WTC11 (cell line): ENCODE results near the gene SHROOM2. TPM values are rescaled to one million over a fixed set of nuclear protein-coding genes. Genes with fewer than 3 reads are reported as not detected.

Source experiments
- ATAC-seq: fragments of 200-7000 bp; cut with Tn5 transposase; 2 replicates; pipeline ENCODE4 v1.10.0; 2021; ENCODE audit warnings: mild to moderate bottlenecking, moderate library complexity
- CTCF ChIA-PET: fragments of 300-600 bp; sonication (Branson Sonifier 250); formaldehyde crosslinking; loops from one replicate; lab custom pipeline; 2021; ENCODE audit warnings: antibody characterized with exemption; lab: Charles Lee
- POLR2A ChIA-PET: fragments of 350-600 bp; sonication (Branson Sonifier 250); formaldehyde crosslinking; loops from one replicate; lab custom pipeline; 2021; ENCODE audit warnings: antibody characterized with exemption; lab: Charles Lee
- DNase-seq: peaks from one replicate; pipeline ENCODE4 v3.0.0; 2021; ENCODE audit warnings: low spot score
- H3K27ac Mint-ChIP-seq: 2 replicates; pipeline ENCODE4 v1.8.0; 2021; ENCODE audit warnings: mixed read lengths
- H3K27me3 Mint-ChIP-seq: 2 replicates; pipeline ENCODE4 v1.8.0; 2021; ENCODE audit warnings: low read depth, mild to moderate bottlenecking, moderate library complexity, mixed read lengths
- H3K36me3 Mint-ChIP-seq: 2 replicates; pipeline ENCODE4 v1.8.0; 2021; ENCODE audit warnings: mixed read lengths
- H3K4me1 Mint-ChIP-seq: 2 replicates; pipeline ENCODE4 v1.8.0; 2022; ENCODE audit warnings: mixed read lengths
- H3K4me3 Mint-ChIP-seq: 2 replicates; pipeline ENCODE4 v1.8.0; 2021; ENCODE audit warnings: mild to moderate bottlenecking, moderate library complexity, mixed read lengths
- H3K9me3 Mint-ChIP-seq: 2 replicates; pipeline ENCODE4 v1.8.0; 2021; ENCODE audit warnings: mixed read lengths
- ERG ChIP-seq: fragments of 250-450 bp; sonication (Bioruptor Pico); IDR thresholded peaks from 2 replicates; pipeline ENCODE4 v1.8.0; 2021; ENCODE audit warnings: mild to moderate bottlenecking
- GRHL2 ChIP-seq: fragments of 250-450 bp; sonication (Bioruptor Pico); IDR thresholded peaks from 2 replicates; pipeline ENCODE4 v1.8.0; 2022; ENCODE audit warnings: mild to moderate bottlenecking, moderate library complexity; ENCODE audit not compliant: insufficient replicate concordance, severe bottlenecking
- IRF2 ChIP-seq: sonication (generic); formaldehyde crosslinking; IDR thresholded peaks from 2 replicates; pipeline ENCODE4 v1.8.0; 2022; ENCODE audit warnings: low read depth, missing genetic modification reagents, borderline replicate concordance
- NFYB ChIP-seq: sonication (generic); formaldehyde crosslinking; conservative IDR thresholded peaks from 2 replicates; pipeline ENCODE4 v1.8.0; 2022; ENCODE audit warnings: low read depth, missing genetic modification reagents
- PREB ChIP-seq: sonication (generic); formaldehyde crosslinking; IDR thresholded peaks from 2 replicates; pipeline ENCODE4 v1.8.1; 2022; ENCODE audit warnings: mild to moderate bottlenecking, missing genetic modification reagents, moderate library complexity, borderline replicate concordance
- PRRX2 ChIP-seq: fragments of 250-450 bp; sonication (Bioruptor Pico); IDR thresholded peaks from 2 replicates; pipeline ENCODE4 v1.8.0; 2021; ENCODE audit warnings: mild to moderate bottlenecking
- SMAD4 ChIP-seq: sonication (generic); formaldehyde crosslinking; IDR thresholded peaks from 2 replicates; pipeline ENCODE4 v1.8.0; 2022; ENCODE audit warnings: mild to moderate bottlenecking, missing genetic modification reagents
- TEAD4 ChIP-seq: sonication (generic); formaldehyde crosslinking; IDR thresholded peaks from 2 replicates; pipeline ENCODE4 v1.8.0; 2022; ENCODE audit warnings: mild to moderate bottlenecking, missing genetic modification reagents
- TP53 ChIP-seq: sonication (generic); formaldehyde crosslinking; IDR thresholded peaks from 2 replicates; pipeline ENCODE4 v1.8.1; 2023; ENCODE audit warnings: mild to moderate bottlenecking, missing genetic modification reagents
- USF2 ChIP-seq: sonication (generic); formaldehyde crosslinking; IDR thresholded peaks from 2 replicates; pipeline ENCODE4 v1.8.1; 2023; ENCODE audit warnings: mild to moderate bottlenecking, missing genetic modification reagents, moderate library complexity
- ZNF138 ChIP-seq: sonication (generic); formaldehyde crosslinking; conservative IDR thresholded peaks from 2 replicates; pipeline ENCODE4 v1.8.1; 2022; ENCODE audit warnings: mild to moderate bottlenecking, moderate library complexity, missing genetic modification reagents
- ZNF232 ChIP-seq: sonication (generic); formaldehyde crosslinking; IDR thresholded peaks from 2 replicates; pipeline ENCODE4 v1.8.0; 2022; ENCODE audit warnings: mild to moderate bottlenecking, missing genetic modification reagents
- total RNA-seq: library from RNA; stranded (reverse); gene quantifications from 3 replicates; pipeline ENCODE4 v1.2.3, GENCODE V29; 2021
- TF ChIP-seq, protein P1 (sequence below): fragments of 250-450 bp; sonication (Bioruptor Pico); IDR thresholded peaks from 2 replicates; pipeline ENCODE4 v2.1.2; 2022; ENCODE audit warnings: mild to moderate bottlenecking, moderate library complexity
- TF ChIP-seq, protein P2 (sequence below): sonication (generic); formaldehyde crosslinking; IDR thresholded peaks from 2 replicates; pipeline ENCODE4 v1.8.0; 2023; ENCODE audit warnings: missing genetic modification reagents, mild to moderate bottlenecking, borderline replicate concordance
- TF ChIP-seq, protein P3 (sequence below): sonication (generic); formaldehyde crosslinking; IDR thresholded peaks from 2 replicates; pipeline ENCODE4 v1.8.1; 2022; ENCODE audit warnings: low read depth, mild to moderate bottlenecking, moderate library complexity, missing genetic modification reagents, borderline replicate concordance
- TF ChIP-seq, protein P4 (sequence below): sonication (generic); formaldehyde crosslinking; IDR thresholded peaks from 2 replicates; pipeline ENCODE4 v1.8.1; 2023; ENCODE audit warnings: mild to moderate bottlenecking, missing genetic modification reagents, moderate library complexity
- TF ChIP-seq, protein P5 (sequence below): sonication (generic); formaldehyde crosslinking; IDR thresholded peaks from 2 replicates; pipeline ENCODE4 v1.8.0; 2022; ENCODE audit warnings: mild to moderate bottlenecking, missing genetic modification reagents
- TF ChIP-seq, protein P6 (sequence below): sonication (generic); formaldehyde crosslinking; IDR thresholded peaks from 2 replicates; pipeline ENCODE4 v1.8.1; 2023; ENCODE audit warnings: mild to moderate bottlenecking, missing genetic modification reagents

Gene SHROOM2
- total RNA-seq, 1 experiment from 2014 or later: 14.8 TPM

- TF ChIP-seq, protein P1, sequence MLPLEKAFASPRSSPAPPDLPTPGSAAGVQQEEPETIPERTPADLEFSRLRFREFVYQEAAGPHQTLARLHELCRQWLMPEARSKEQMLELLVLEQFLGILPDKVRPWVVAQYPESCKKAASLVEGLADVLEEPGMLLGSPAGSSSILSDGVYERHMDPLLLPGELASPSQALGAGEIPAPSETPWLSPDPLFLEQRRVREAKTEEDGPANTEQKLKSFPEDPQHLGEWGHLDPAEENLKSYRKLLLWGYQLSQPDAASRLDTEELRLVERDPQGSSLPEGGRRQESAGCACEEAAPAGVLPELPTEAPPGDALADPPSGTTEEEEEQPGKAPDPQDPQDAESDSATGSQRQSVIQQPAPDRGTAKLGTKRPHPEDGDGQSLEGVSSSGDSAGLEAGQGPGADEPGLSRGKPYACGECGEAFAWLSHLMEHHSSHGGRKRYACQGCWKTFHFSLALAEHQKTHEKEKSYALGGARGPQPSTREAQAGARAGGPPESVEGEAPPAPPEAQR (CRISPR knock-in tag): no peak
- TF ChIP-seq, protein P2, sequence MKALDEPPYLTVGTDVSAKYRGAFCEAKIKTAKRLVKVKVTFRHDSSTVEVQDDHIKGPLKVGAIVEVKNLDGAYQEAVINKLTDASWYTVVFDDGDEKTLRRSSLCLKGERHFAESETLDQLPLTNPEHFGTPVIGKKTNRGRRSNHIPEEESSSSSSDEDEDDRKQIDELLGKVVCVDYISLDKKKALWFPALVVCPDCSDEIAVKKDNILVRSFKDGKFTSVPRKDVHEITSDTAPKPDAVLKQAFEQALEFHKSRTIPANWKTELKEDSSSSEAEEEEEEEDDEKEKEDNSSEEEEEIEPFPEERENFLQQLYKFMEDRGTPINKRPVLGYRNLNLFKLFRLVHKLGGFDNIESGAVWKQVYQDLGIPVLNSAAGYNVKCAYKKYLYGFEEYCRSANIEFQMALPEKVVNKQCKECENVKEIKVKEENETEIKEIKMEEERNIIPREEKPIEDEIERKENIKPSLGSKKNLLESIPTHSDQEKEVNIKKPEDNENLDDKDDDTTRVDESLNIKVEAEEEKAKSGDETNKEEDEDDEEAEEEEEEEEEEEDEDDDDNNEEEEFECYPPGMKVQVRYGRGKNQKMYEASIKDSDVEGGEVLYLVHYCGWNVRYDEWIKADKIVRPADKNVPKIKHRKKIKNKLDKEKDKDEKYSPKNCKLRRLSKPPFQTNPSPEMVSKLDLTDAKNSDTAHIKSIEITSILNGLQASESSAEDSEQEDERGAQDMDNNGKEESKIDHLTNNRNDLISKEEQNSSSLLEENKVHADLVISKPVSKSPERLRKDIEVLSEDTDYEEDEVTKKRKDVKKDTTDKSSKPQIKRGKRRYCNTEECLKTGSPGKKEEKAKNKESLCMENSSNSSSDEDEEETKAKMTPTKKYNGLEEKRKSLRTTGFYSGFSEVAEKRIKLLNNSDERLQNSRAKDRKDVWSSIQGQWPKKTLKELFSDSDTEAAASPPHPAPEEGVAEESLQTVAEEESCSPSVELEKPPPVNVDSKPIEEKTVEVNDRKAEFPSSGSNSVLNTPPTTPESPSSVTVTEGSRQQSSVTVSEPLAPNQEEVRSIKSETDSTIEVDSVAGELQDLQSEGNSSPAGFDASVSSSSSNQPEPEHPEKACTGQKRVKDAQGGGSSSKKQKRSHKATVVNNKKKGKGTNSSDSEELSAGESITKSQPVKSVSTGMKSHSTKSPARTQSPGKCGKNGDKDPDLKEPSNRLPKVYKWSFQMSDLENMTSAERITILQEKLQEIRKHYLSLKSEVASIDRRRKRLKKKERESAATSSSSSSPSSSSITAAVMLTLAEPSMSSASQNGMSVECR (CRISPR knock-in tag): no peak
- TF ChIP-seq, protein P3, sequence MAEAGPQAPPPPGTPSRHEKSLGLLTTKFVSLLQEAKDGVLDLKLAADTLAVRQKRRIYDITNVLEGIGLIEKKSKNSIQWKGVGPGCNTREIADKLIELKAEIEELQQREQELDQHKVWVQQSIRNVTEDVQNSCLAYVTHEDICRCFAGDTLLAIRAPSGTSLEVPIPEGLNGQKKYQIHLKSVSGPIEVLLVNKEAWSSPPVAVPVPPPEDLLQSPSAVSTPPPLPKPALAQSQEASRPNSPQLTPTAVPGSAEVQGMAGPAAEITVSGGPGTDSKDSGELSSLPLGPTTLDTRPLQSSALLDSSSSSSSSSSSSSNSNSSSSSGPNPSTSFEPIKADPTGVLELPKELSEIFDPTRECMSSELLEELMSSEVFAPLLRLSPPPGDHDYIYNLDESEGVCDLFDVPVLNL (CRISPR knock-in tag): no peak
- TF ChIP-seq TP53 (CRISPR knock-in tag) (no peak), SMAD4 (CRISPR knock-in tag) (no peak), ZNF138 (CRISPR knock-in tag) (no peak), TEAD4 (CRISPR knock-in tag) (no peak), USF2 (no peak), NFYB (CRISPR knock-in tag) (no peak)
- TF ChIP-seq, protein P4, sequence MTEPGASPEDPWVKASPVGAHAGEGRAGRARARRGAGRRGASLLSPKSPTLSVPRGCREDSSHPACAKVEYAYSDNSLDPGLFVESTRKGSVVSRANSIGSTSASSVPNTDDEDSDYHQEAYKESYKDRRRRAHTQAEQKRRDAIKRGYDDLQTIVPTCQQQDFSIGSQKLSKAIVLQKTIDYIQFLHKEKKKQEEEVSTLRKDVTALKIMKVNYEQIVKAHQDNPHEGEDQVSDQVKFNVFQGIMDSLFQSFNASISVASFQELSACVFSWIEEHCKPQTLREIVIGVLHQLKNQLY (CRISPR knock-in tag): no peak
- TF ChIP-seq, protein P5, sequence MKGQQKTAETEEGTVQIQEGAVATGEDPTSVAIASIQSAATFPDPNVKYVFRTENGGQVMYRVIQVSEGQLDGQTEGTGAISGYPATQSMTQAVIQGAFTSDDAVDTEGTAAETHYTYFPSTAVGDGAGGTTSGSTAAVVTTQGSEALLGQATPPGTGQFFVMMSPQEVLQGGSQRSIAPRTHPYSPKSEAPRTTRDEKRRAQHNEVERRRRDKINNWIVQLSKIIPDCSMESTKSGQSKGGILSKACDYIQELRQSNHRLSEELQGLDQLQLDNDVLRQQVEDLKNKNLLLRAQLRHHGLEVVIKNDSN (CRISPR knock-in tag): no peak
These were observed 113.4 kb downstream of the SHROOM2 start (continued) for GRCh38 chrX:9899640-9900111.

- Mint-ChIP-seq H3K36me3 (peaks cover 5% of the 10 kb centered on the region), H3K27ac (no peak overlapping the region), H3K9me3 (no peaks in the 10 kb centered on the region), H3K4me1 (peaks cover 14% of the 10 kb centered on the region), H3K4me3 (no peak overlapping the region), H3K27me3 (no peaks in the 10 kb centered on the region)
- ATAC-seq (no peak), DNase-seq (no peak)
- ChIA-PET POLR2A (no interaction called here), CTCF (no interaction called here)
- no peak for TF ChIP-seq IRF2 (CRISPR knock-in tag)
- TF ChIP-seq USF2: no peak
- TF ChIP-seq PRRX2 (CRISPR knock-in tag): no peak
- no peak for TF ChIP-seq ERG (CRISPR knock-in tag)
- no peak for TF ChIP-seq PREB (CRISPR knock-in tag)
- TF ChIP-seq GRHL2 (CRISPR knock-in tag): no peak
- no peak for TF ChIP-seq ZNF232
- TF ChIP-seq, protein P6, sequence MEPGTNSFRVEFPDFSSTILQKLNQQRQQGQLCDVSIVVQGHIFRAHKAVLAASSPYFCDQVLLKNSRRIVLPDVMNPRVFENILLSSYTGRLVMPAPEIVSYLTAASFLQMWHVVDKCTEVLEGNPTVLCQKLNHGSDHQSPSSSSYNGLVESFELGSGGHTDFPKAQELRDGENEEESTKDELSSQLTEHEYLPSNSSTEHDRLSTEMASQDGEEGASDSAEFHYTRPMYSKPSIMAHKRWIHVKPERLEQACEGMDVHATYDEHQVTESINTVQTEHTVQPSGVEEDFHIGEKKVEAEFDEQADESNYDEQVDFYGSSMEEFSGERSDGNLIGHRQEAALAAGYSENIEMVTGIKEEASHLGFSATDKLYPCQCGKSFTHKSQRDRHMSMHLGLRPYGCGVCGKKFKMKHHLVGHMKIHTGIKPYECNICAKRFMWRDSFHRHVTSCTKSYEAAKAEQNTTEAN (CRISPR knock-in tag): no peak
These were observed 116.4 kb downstream of the SHROOM2 start for GRCh38 chrX:9902656-9903055.
